ENCODE measurements around the gene MBD5.

MBD5 gene

DNA sequence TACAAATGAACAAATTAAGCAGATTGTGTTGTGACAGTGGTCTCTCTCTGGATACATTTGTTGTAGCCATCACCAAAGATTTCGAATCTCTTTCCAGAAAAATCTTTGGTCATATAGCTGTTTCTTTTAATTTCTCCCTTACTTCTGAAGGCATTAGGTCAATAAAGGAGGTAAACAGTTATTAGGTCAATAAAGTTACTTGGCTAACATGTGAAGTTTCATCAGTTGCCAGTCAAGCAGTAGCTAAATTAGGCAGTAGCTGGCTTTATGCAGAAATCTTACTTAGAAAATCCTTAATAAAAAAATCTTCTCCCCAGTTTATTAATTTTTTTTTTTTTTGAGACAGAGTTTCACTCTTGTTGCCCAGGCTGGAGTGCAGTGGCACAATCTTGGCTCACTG lies 115.5 kb downstream of the MBD5 start:
- Histone ChIP-seq H3K9ac (ENCODE audit: low read length) (no peak overlapping the region), H3K4me3 (ENCODE audit: low read length) (no peak overlapping the region), H3K4me1 (ENCODE audit: control insufficient read depth, insufficient read depth, low read length) (no peaks in the 10 kb centered on the region), H3K27me3 (ENCODE audit: control insufficient read depth, insufficient read depth, low read length) (no peaks in the 10 kb centered on the region), H3K36me3 (ENCODE audit: control insufficient read depth, insufficient read depth, low read length) (no peaks in the 10 kb centered on the region), H3K9me3 (ENCODE audit: control insufficient read depth, low read length) (no peaks in the 10 kb centered on the region)

GRCh38 chr2:148161909-148162435 lies 141.1 kb downstream of the MBD5 start:
- Histone ChIP-seq H3K9ac (ENCODE audit: low read length) (no peak overlapping the region), H3K36me3 (ENCODE audit: control insufficient read depth, insufficient read depth, low read length) (no peaks in the 10 kb centered on the region), H3K4me1 (ENCODE audit: control insufficient read depth, insufficient read depth, low read length) (no peaks in the 10 kb centered on the region)

GRCh38 chr2:148162871-148163270 lies 142.0 kb downstream of the MBD5 start:
- no peaks in the 10 kb centered on the region for H3K36me3 ChIP-seq (ENCODE audit: control insufficient read depth, insufficient read depth, low read length)
- no peaks in the 10 kb centered on the region for H3K9me3 ChIP-seq (ENCODE audit: control insufficient read depth, low read length)
- no peak overlapping the region for H3K9ac ChIP-seq (ENCODE audit: low read length)
- no peak overlapping the region for H3K4me3 ChIP-seq (ENCODE audit: low read length)
- H3K27me3 ChIP-seq (ENCODE audit: control insufficient read depth, insufficient read depth, low read length): no peaks in the 10 kb centered on the region
- H3K4me1 ChIP-seq (ENCODE audit: control insufficient read depth, insufficient read depth, low read length): no peaks in the 10 kb centered on the region

More at GRCh38 chr2:148161909-148162435, 141.1 kb downstream of the MBD5 start:
- H3K9me3 ChIP-seq (ENCODE audit: control insufficient read depth, low read length): no peaks in the 10 kb centered on the region
- H3K4me3 ChIP-seq (ENCODE audit: low read length): no peak overlapping the region
- no peaks in the 10 kb centered on the region for H3K27me3 ChIP-seq (ENCODE audit: control insufficient read depth, insufficient read depth, low read length)

- Histone ChIP-seq H3K27me3 (ENCODE audit: control insufficient read depth, insufficient read depth, low read length) (no peaks in the 10 kb centered on the region), H3K36me3 (ENCODE audit: control insufficient read depth, insufficient read depth, low read length) (no peaks in the 10 kb centered on the region), H3K4me3 (ENCODE audit: low read length) (no peak overlapping the region), H3K4me1 (ENCODE audit: control insufficient read depth, insufficient read depth, low read length) (no peaks in the 10 kb centered on the region), H3K9ac (ENCODE audit: low read length) (no peak overlapping the region), H3K9me3 (ENCODE audit: control insufficient read depth, low read length) (no peaks in the 10 kb centered on the region)
Measured at GRCh38 chr2:148165975-148166374, 145.1 kb downstream of the MBD5 start.

DNA sequence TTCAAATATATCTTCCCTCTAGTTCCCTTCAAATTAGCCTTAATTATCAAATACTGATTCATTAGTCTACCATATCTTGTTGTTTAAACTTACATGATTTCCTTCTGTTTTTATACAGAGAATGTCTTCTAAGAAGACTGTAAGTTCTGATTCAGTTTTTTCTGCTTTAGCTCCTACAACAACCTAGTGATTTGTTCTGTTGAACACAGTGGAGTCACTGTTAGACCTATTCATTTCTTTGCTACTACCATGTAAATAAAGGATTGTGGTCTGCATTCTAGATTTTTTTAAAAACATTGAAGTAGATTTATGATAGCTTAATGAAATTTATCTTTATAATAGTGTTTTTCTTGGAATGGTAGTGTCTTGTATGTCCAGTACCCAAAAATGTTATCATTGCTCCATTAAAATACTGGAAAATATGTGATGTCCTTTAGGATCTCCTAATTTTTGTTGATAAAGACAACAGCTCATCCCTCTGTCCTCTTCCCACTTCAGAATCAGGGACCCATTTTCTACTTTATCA lies 146.4 kb downstream of the MBD5 start:
- Histone ChIP-seq H3K4me3 (ENCODE audit: low read length) (no peak overlapping the region), H3K9me3 (ENCODE audit: control insufficient read depth, low read length) (no peaks in the 10 kb centered on the region), H3K36me3 (ENCODE audit: control insufficient read depth, insufficient read depth, low read length) (no peaks in the 10 kb centered on the region), H3K27me3 (ENCODE audit: control insufficient read depth, insufficient read depth, low read length) (no peaks in the 10 kb centered on the region), H3K4me1 (ENCODE audit: control insufficient read depth, insufficient read depth, low read length) (no peaks in the 10 kb centered on the region), H3K9ac (ENCODE audit: low read length) (no peak overlapping the region)

GRCh38 chr2:148167855-148168254 lies 147.0 kb downstream of the MBD5 start:
- Histone ChIP-seq H3K36me3 (ENCODE audit: control insufficient read depth, insufficient read depth, low read length) (no peaks in the 10 kb centered on the region), H3K9ac (ENCODE audit: low read length) (no peak overlapping the region), H3K4me3 (ENCODE audit: low read length) (no peak overlapping the region), H3K27me3 (ENCODE audit: control insufficient read depth, insufficient read depth, low read length) (no peaks in the 10 kb centered on the region), H3K4me1 (ENCODE audit: control insufficient read depth, insufficient read depth, low read length) (no peaks in the 10 kb centered on the region), H3K9me3 (ENCODE audit: control insufficient read depth, low read length) (no peaks in the 10 kb centered on the region)

GRCh38 chr2:148172131-148172753 lies 151.4 kb downstream of the MBD5 start:
- Histone ChIP-seq H3K27me3 (ENCODE audit: control insufficient read depth, insufficient read depth, low read length) (no peaks in the 10 kb centered on the region), H3K9ac (ENCODE audit: low read length) (no peak overlapping the region)

GRCh38 chr2:148173168-148173567 lies 152.3 kb downstream of the MBD5 start:
- Histone ChIP-seq H3K27me3 (ENCODE audit: control insufficient read depth, insufficient read depth, low read length) (no peaks in the 10 kb centered on the region), H3K9me3 (ENCODE audit: control insufficient read depth, low read length) (no peaks in the 10 kb centered on the region), H3K4me1 (ENCODE audit: control insufficient read depth, insufficient read depth, low read length) (no peaks in the 10 kb centered on the region), H3K4me3 (ENCODE audit: low read length) (no peak overlapping the region), H3K9ac (ENCODE audit: low read length) (no peak overlapping the region), H3K36me3 (ENCODE audit: control insufficient read depth, insufficient read depth, low read length) (no peaks in the 10 kb centered on the region)

More at GRCh38 chr2:148172131-148172753, 151.4 kb downstream of the MBD5 start:
- Histone ChIP-seq H3K4me3 (ENCODE audit: low read length) (no peak overlapping the region), H3K4me1 (ENCODE audit: control insufficient read depth, insufficient read depth, low read length) (no peaks in the 10 kb centered on the region), H3K9me3 (ENCODE audit: control insufficient read depth, low read length) (no peaks in the 10 kb centered on the region), H3K36me3 (ENCODE audit: control insufficient read depth, insufficient read depth, low read length) (no peaks in the 10 kb centered on the region)

GRCh38 chr2:148177559-148177958 lies 156.7 kb downstream of the MBD5 start:
- no peaks in the 10 kb centered on the region for H3K4me1 ChIP-seq (ENCODE audit: control insufficient read depth, insufficient read depth, low read length)
- H3K27me3 ChIP-seq (ENCODE audit: control insufficient read depth, insufficient read depth, low read length): no peaks in the 10 kb centered on the region
- H3K9me3 ChIP-seq (ENCODE audit: control insufficient read depth, low read length): no peaks in the 10 kb centered on the region
- no peak overlapping the region for H3K9ac ChIP-seq (ENCODE audit: low read length)
- no peak overlapping the region for H3K4me3 ChIP-seq (ENCODE audit: low read length)
- H3K36me3 ChIP-seq (ENCODE audit: control insufficient read depth, insufficient read depth, low read length): no peaks in the 10 kb centered on the region

DNA sequence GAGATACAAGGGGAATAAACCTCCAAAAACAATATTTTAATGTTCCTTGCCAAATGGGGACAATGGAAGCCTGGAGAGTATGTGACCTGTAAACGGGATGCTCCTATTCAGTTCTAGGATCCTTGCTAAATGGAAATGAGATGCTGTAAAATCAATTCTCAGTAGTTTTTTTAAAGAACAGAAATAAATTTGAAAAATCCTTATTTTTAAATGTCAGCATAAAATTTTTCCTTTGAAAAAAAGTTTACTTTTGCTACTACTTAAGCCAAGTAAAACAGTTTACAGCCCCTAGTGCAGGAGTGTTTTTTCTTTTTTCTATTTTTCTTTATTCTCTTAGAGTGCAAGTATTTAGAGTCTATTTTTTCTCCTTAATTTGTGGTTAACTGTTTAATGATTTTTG lies 158.8 kb downstream of the MBD5 start:
- no peaks in the 10 kb centered on the region for H3K27me3 ChIP-seq (ENCODE audit: control insufficient read depth, insufficient read depth, low read length)
- H3K9ac ChIP-seq (ENCODE audit: low read length): no peak overlapping the region
- H3K4me3 ChIP-seq (ENCODE audit: low read length): no peak overlapping the region
- no peaks in the 10 kb centered on the region for H3K9me3 ChIP-seq (ENCODE audit: control insufficient read depth, low read length)
- no peaks in the 10 kb centered on the region for H3K4me1 ChIP-seq (ENCODE audit: control insufficient read depth, insufficient read depth, low read length)
- no peaks in the 10 kb centered on the region for H3K36me3 ChIP-seq (ENCODE audit: control insufficient read depth, insufficient read depth, low read length)

DNA sequence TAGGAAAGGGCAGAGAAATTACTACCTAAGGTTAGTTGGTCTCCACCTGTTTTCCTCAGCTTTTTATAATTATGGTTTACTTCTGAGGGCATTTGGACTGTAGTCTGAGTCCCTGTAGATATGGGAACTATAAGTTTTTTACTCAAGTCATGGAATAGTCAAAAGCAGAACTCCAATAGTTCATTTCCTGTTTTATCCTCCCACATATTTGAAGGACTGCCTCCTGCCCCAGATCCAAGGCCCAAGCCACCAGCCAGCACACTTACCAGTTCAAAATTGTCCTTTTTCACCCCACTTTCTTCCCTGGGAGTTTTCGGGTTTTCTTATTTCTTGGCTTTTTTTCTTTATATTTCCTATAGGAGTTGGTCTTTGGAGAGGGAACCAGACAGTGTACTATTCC lies 164.1 kb downstream of the MBD5 start:
- Histone ChIP-seq H3K27me3 (ENCODE audit: control insufficient read depth, insufficient read depth, low read length) (no peaks in the 10 kb centered on the region), H3K4me1 (ENCODE audit: control insufficient read depth, insufficient read depth, low read length) (no peaks in the 10 kb centered on the region), H3K4me3 (ENCODE audit: low read length) (no peak overlapping the region), H3K9ac (ENCODE audit: low read length) (no peak overlapping the region), H3K36me3 (ENCODE audit: control insufficient read depth, insufficient read depth, low read length) (no peaks in the 10 kb centered on the region), H3K9me3 (ENCODE audit: control insufficient read depth, low read length) (no peaks in the 10 kb centered on the region)

GRCh38 chr2:148194882-148195281 lies 174.0 kb downstream of the MBD5 start:
- Histone ChIP-seq H3K36me3 (ENCODE audit: control insufficient read depth, insufficient read depth, low read length) (no peaks in the 10 kb centered on the region), H3K9ac (ENCODE audit: low read length) (no peak overlapping the region), H3K27me3 (ENCODE audit: control insufficient read depth, insufficient read depth, low read length) (no peaks in the 10 kb centered on the region), H3K4me1 (ENCODE audit: control insufficient read depth, insufficient read depth, low read length) (no peaks in the 10 kb centered on the region), H3K4me3 (ENCODE audit: low read length) (no peak overlapping the region), H3K9me3 (ENCODE audit: control insufficient read depth, low read length) (no peaks in the 10 kb centered on the region)
